DND-41 (cell line): ENCODE data around the gene RIBC2.

Source experiments
- ATAC-seq: fragments of 200-7000 bp; cut with Tn5 transposase; 3 replicates; pipeline ENCODE4 v1.9.1; 2021; ENCODE audit warnings: low read depth; ENCODE audit not compliant: insufficient read depth
- DNase-seq: peaks from one replicate; pipeline ENCODE4 v3.0.0-alpha.2; 2020
- H2AFZ ChIP-seq: 2 replicates; pipeline ENCODE4 v1.6.0; 2012; ENCODE audit warnings: low read depth, low read length
- H3K27ac ChIP-seq: 2 replicates; pipeline ENCODE4 v1.5.1; 2012; ENCODE audit warnings: low read length, inconsistent platforms
- H3K27me3 ChIP-seq: fragments of 200-600 bp; sonication (generic); 2 replicates; pipeline ENCODE4 v1.6.0; 2012; ENCODE audit warnings: low read length, mild to moderate bottlenecking, inconsistent platforms; ENCODE audit not compliant: insufficient read depth, poor library complexity
- H3K36me3 ChIP-seq: 2 replicates; pipeline ENCODE4 v1.5.1; 2012; ENCODE audit warnings: low read length, inconsistent platforms; ENCODE audit not compliant: insufficient read depth
- H3K4me1 ChIP-seq: 2 replicates; pipeline ENCODE4 v1.5.1; 2012; ENCODE audit warnings: mild to moderate bottlenecking, low read length; ENCODE audit not compliant: insufficient read depth
- H3K4me2 ChIP-seq: 2 replicates; pipeline ENCODE4 v1.6.0; 2012; ENCODE audit warnings: mild to moderate bottlenecking, moderate library complexity, low read length, inconsistent platforms; ENCODE audit not compliant: insufficient read depth
- H3K4me3 ChIP-seq, 2 experiments: fragments of 200-600 bp in 1 of 2; shearing (Covaris generic) in 1 of 2; 2 replicates each; pipeline ENCODE4 v1.5.1; 2012 to 2016; ENCODE audit warnings: inconsistent platforms in 2 of 2, low read length in 2 of 2, mild to moderate bottlenecking in 2 of 2, low read depth in 1 of 2, moderate library complexity in 1 of 2
- H3K79me2 ChIP-seq: 2 replicates; pipeline ENCODE4 v1.6.0; 2012; ENCODE audit warnings: low read length, inconsistent platforms; ENCODE audit not compliant: insufficient read depth
- H3K9ac ChIP-seq: 2 replicates; pipeline ENCODE4 v1.6.0; 2012; ENCODE audit warnings: low read depth, mild to moderate bottlenecking, inconsistent platforms, low read length, moderate library complexity
- H3K9me3 ChIP-seq: 2 replicates; pipeline ENCODE4 v1.5.1; 2012; ENCODE audit warnings: low read length, moderate library complexity, mild to moderate bottlenecking, inconsistent platforms; ENCODE audit not compliant: insufficient read depth, severe bottlenecking
- H4K20me1 ChIP-seq: 2 replicates; pipeline ENCODE4 v1.6.0; 2012; ENCODE audit warnings: low read length; ENCODE audit not compliant: insufficient read depth
- CTCF ChIP-seq: IDR thresholded peaks from 2 replicates; pipeline ENCODE4 v1.5.1; 2012; ENCODE audit warnings: borderline replicate concordance, low read length, moderate library complexity, mild to moderate bottlenecking; ENCODE audit not compliant: poor library complexity, severe bottlenecking; ENCODE audit errors: extremely low read depth
- EZH2 ChIP-seq: IDR thresholded peaks from 3 replicates; pipeline ENCODE4 v1.6.1; 2012; ENCODE audit warnings: borderline replicate concordance, low read depth, mild to moderate bottlenecking, moderate library complexity, low read length, inconsistent platforms; ENCODE audit not compliant: severe bottlenecking

The RIBC2 gene

DNA sequence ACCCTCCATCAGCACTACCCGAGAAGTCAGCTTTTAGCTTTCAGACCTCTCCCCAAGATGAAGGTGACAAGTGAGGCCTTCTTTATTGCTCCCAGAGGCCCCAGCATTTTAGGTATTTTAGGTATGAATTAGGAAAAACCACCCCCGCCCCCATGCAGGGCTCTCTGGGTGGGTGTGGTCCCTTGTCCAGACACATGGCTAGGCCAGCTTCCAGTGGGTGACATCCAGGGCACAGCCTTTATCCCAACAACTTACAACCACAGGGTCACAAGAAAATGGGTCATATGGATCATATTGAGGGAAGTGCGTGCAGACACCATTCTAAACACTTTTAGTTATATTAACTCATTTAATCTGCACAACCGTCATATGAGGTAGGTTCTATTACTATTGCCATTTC lies 42.1 kb downstream of the RIBC2 start:
- peaks cover 9% of the 10 kb centered on the region for H3K27me3 ChIP-seq

GRCh38 chr22:45456811-45457210 lies 43.3 kb downstream of the RIBC2 start:
- Histone ChIP-seq H4K20me1 (no peaks in the 10 kb centered on the region), H3K36me3 (no peaks in the 10 kb centered on the region), H3K79me2 (no peaks in the 10 kb centered on the region), H3K4me1 (no peaks in the 10 kb centered on the region), H3K27ac (no peak overlapping the region), H2AFZ (no peak overlapping the region), H3K9ac (no peak overlapping the region), H3K9me3 (no peaks in the 10 kb centered on the region), H3K4me2 (no peak overlapping the region), H3K27me3 (peaks cover 2% of the 10 kb centered on the region), H3K4me3 (no peak overlapping the region)
- no peak for ATAC-seq
- no peak for DNase-seq
- TF ChIP-seq EZH2 (no peak), CTCF (no peak)

More for the DNA sequence above, 42.1 kb downstream of the RIBC2 start:
- no peak overlapping the region for H3K4me2 ChIP-seq
- no peak overlapping the region for H3K4me3 ChIP-seq
- DNase-seq, result no peak
- no peaks in the 10 kb centered on the region for H3K9me3 ChIP-seq
- H3K27ac ChIP-seq, result no peak overlapping the region
- H3K36me3 ChIP-seq, result no peaks in the 10 kb centered on the region
- TF ChIP-seq CTCF (no peak), EZH2 (no peak)
- H2AFZ ChIP-seq, result no peak overlapping the region
- H3K79me2 ChIP-seq, result no peaks in the 10 kb centered on the region
- H3K4me1 ChIP-seq, result no peaks in the 10 kb centered on the region
- no peak overlapping the region for H3K9ac ChIP-seq
- H4K20me1 ChIP-seq, result no peaks in the 10 kb centered on the region
- ATAC-seq, result no peak

DNA sequence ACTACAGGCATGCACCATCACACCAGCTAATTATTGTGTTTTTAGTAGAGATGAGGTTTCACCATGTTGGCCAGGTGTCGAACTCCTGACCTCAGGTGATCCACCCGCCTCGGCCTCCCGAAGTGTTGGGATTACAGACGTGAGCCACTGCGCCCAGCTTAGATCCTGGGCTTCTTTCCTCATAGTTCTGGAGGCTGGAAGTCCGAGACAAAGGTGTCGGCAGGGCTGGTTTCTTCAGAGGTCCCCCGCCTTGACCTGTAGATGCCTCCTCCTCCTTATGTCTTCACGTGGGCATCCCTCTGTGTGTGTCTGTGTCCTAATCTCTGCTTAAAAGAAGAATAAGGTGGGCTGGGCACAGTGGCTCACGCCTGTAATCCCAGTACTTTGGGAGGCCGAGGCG lies 45.0 kb downstream of the RIBC2 start:
- Histone ChIP-seq H3K36me3 (no peaks in the 10 kb centered on the region), H3K79me2 (no peaks in the 10 kb centered on the region), H2AFZ (no peak overlapping the region), H3K9me3 (no peaks in the 10 kb centered on the region), H3K4me1 (no peaks in the 10 kb centered on the region), H4K20me1 (no peaks in the 10 kb centered on the region), H3K9ac (no peak overlapping the region), H3K4me3 (no peak overlapping the region), H3K4me2 (no peak overlapping the region), H3K27ac (no peak overlapping the region), H3K27me3 (peaks cover 2% of the 10 kb centered on the region)
- no peak for ATAC-seq
- DNase-seq, result no peak
- TF ChIP-seq EZH2 (no peak), CTCF (no peak)

GRCh38 chr22:45459235-45459634 lies 45.7 kb downstream of the RIBC2 start:
- Histone ChIP-seq H3K9me3 (no peaks in the 10 kb centered on the region), H3K4me2 (no peak overlapping the region), H3K79me2 (no peaks in the 10 kb centered on the region), H2AFZ (no peak overlapping the region), H3K4me1 (no peaks in the 10 kb centered on the region), H3K9ac (no peak overlapping the region), H4K20me1 (no peaks in the 10 kb centered on the region), H3K36me3 (no peaks in the 10 kb centered on the region), H3K27me3 (peaks cover 2% of the 10 kb centered on the region), H3K4me3 (no peak overlapping the region), H3K27ac (no peak overlapping the region)
- DNase-seq (no peak), ATAC-seq (no peak)
- TF ChIP-seq CTCF (no peak), EZH2 (no peak)
